ENCODE results near the gene FCRLA.
"Not testable (repeated sequence)": the region's sequence is repeated elsewhere in the genome, so short reads cannot be mapped to it uniquely, and the experiment has no call there.

DNA sequence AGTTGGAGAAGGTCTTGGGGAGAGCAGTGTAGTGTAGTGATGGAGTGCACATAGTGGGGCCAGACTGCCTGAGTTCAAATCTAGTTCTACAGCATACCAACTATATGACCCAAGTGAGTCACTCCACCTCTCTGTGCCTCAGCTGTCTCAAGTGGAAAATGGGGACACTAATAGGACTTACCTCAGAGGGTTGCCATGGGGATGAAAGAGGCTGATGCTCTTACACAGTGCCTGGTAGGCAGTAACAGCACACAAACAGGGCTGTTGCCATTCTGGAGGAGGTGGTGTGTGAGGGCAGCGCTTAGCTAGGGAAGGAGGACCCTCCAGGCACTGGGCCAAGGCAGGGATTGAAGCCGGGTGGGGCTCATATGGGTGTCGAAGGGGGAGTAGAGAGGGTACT is 32.6 kb upstream of the FCRLA start:
- not testable (repeated sequence) for TF ChIP-seq POLR2A (IDR thresholded peaks at IDR 0.05; ENCODE audit: low read depth, low read length); TAF1 (IDR thresholded peaks at IDR 0.05; ENCODE audit: borderline replicate concordance, low read depth, low read length)

Measured in GM12892 (cell line).